ENCODE results near the gene UBASH3A.

DNA sequence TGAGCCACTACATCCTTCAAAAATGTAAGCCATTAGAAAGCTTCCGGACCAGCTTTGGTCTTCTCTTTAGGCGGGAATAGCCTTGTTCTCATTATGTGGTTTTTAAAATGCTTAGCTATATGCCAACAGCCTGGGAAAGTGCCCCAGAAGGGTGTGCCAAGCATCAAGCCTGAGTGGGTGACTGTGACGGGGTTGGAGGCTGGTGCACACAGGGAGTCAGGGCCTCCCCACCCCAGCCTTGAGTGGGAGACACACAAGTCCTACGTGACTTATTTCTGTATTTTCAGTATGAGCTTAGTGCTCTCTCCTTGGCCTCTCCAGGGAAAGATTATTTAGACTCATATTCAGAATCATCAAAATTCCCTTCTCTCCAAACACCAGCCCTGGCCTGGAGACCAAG lies 9.8 kb downstream of the UBASH3A start:
- TF ChIP-seq, protein P1, sequence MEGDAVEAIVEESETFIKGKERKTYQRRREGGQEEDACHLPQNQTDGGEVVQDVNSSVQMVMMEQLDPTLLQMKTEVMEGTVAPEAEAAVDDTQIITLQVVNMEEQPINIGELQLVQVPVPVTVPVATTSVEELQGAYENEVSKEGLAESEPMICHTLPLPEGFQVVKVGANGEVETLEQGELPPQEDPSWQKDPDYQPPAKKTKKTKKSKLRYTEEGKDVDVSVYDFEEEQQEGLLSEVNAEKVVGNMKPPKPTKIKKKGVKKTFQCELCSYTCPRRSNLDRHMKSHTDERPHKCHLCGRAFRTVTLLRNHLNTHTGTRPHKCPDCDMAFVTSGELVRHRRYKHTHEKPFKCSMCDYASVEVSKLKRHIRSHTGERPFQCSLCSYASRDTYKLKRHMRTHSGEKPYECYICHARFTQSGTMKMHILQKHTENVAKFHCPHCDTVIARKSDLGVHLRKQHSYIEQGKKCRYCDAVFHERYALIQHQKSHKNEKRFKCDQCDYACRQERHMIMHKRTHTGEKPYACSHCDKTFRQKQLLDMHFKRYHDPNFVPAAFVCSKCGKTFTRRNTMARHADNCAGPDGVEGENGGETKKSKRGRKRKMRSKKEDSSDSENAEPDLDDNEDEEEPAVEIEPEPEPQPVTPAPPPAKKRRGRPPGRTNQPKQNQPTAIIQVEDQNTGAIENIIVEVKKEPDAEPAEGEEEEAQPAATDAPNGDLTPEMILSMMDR (IDR thresholded peaks at IDR 0.05): no peak
- TF ChIP-seq POLR2A (IDR thresholded peaks at IDR 0.05): no peak

Data from Peyer's patch (tissue), 4 donors.